Measurements from ENCODE around the gene NAV2. TPM values are rescaled to one million over a fixed set of nuclear protein-coding genes. Genes with fewer than 3 reads are reported as not detected.

The NAV2 gene
- total RNA-seq, 1 donor: 0.42 TPM

GRCh38 chr11:19679952-19680828, 32.4 kb upstream of the NAV2 start:
- Histone ChIP-seq H3K4me1 (ENCODE audit: insufficient read depth, low read length) (no peaks in the 10 kb centered on the region), H3K9me3 (ENCODE audit: low read depth, low read length) (no peaks in the 10 kb centered on the region), H3K27me3 (ENCODE audit: insufficient read depth, low read length) (no peaks in the 10 kb centered on the region), H3K4me3 (ENCODE audit: low read length) (no peak overlapping the region)

- Histone ChIP-seq H3K27me3 (ENCODE audit: insufficient read depth, low read length) (no peaks in the 10 kb centered on the region), H3K9me3 (ENCODE audit: low read depth, low read length) (no peaks in the 10 kb centered on the region), H3K4me1 (ENCODE audit: insufficient read depth, low read length) (no peaks in the 10 kb centered on the region), H3K4me3 (ENCODE audit: low read length) (no peak overlapping the region)
These were observed 31.7 kb upstream of the NAV2 start for GRCh38 chr11:19680829-19681368.

GRCh38 chr11:19683141-19683805, 29.4 kb upstream of the NAV2 start:
- Histone ChIP-seq H3K27me3 (ENCODE audit: insufficient read depth, low read length) (no peaks in the 10 kb centered on the region), H3K4me3 (ENCODE audit: low read length) (no peak overlapping the region), H3K4me1 (ENCODE audit: insufficient read depth, low read length) (no peaks in the 10 kb centered on the region), H3K9me3 (ENCODE audit: low read depth, low read length) (no peaks in the 10 kb centered on the region)

GRCh38 chr11:19683862-19684491, 28.7 kb upstream of the NAV2 start:
- no peak overlapping the region for H3K4me3 ChIP-seq (ENCODE audit: low read length)
- no peaks in the 10 kb centered on the region for H3K27me3 ChIP-seq (ENCODE audit: insufficient read depth, low read length)
- H3K9me3 ChIP-seq (ENCODE audit: low read depth, low read length): no peaks in the 10 kb centered on the region
- no peaks in the 10 kb centered on the region for H3K4me1 ChIP-seq (ENCODE audit: insufficient read depth, low read length)

GRCh38 chr11:19686234-19686633, 26.4 kb upstream of the NAV2 start:
- no peaks in the 10 kb centered on the region for H3K27me3 ChIP-seq (ENCODE audit: insufficient read depth, low read length)
- H3K4me3 ChIP-seq (ENCODE audit: low read length): no peak overlapping the region
- no peaks in the 10 kb centered on the region for H3K9me3 ChIP-seq (ENCODE audit: low read depth, low read length)
- no peaks in the 10 kb centered on the region for H3K4me1 ChIP-seq (ENCODE audit: insufficient read depth, low read length)

- H3K27me3 ChIP-seq (ENCODE audit: insufficient read depth, low read length): no peaks in the 10 kb centered on the region
- no peak overlapping the region for H3K4me3 ChIP-seq (ENCODE audit: low read length)
- H3K9me3 ChIP-seq (ENCODE audit: low read depth, low read length): no peaks in the 10 kb centered on the region
- no peaks in the 10 kb centered on the region for H3K4me1 ChIP-seq (ENCODE audit: insufficient read depth, low read length)
These were observed 25.2 kb upstream of the NAV2 start for GRCh38 chr11:19687392-19687791.

GRCh38 chr11:19689281-19690000, 23.2 kb upstream of the NAV2 start:
- Histone ChIP-seq H3K27me3 (ENCODE audit: insufficient read depth, low read length) (no peaks in the 10 kb centered on the region), H3K4me1 (ENCODE audit: insufficient read depth, low read length) (no peaks in the 10 kb centered on the region), H3K9me3 (ENCODE audit: low read depth, low read length) (no peaks in the 10 kb centered on the region), H3K4me3 (ENCODE audit: low read length) (no peak overlapping the region)

GRCh38 chr11:19690885-19691284, 21.8 kb upstream of the NAV2 start:
- Histone ChIP-seq H3K27me3 (ENCODE audit: insufficient read depth, low read length) (no peaks in the 10 kb centered on the region), H3K9me3 (ENCODE audit: low read depth, low read length) (no peaks in the 10 kb centered on the region), H3K4me1 (ENCODE audit: insufficient read depth, low read length) (no peaks in the 10 kb centered on the region), H3K4me3 (ENCODE audit: low read length) (no peak overlapping the region)

- H3K4me3 ChIP-seq (ENCODE audit: low read length): no peak overlapping the region
- H3K4me1 ChIP-seq (ENCODE audit: insufficient read depth, low read length): no peaks in the 10 kb centered on the region
- H3K9me3 ChIP-seq (ENCODE audit: low read depth, low read length): no peaks in the 10 kb centered on the region
- H3K27me3 ChIP-seq (ENCODE audit: insufficient read depth, low read length): no peaks in the 10 kb centered on the region
These were observed 20.7 kb upstream of the NAV2 start for GRCh38 chr11:19691815-19692500.

- no peaks in the 10 kb centered on the region for H3K4me1 ChIP-seq (ENCODE audit: insufficient read depth, low read length)
- no peak overlapping the region for H3K4me3 ChIP-seq (ENCODE audit: low read length)
- no peaks in the 10 kb centered on the region for H3K27me3 ChIP-seq (ENCODE audit: insufficient read depth, low read length)
- H3K9me3 ChIP-seq (ENCODE audit: low read depth, low read length): no peaks in the 10 kb centered on the region
These were observed 19.5 kb upstream of the NAV2 start for GRCh38 chr11:19693146-19693545.

GRCh38 chr11:19694796-19695345, 17.8 kb upstream of the NAV2 start:
- H3K9me3 ChIP-seq (ENCODE audit: low read depth, low read length): no peaks in the 10 kb centered on the region
- H3K4me1 ChIP-seq (ENCODE audit: insufficient read depth, low read length): no peaks in the 10 kb centered on the region
- no peak overlapping the region for H3K4me3 ChIP-seq (ENCODE audit: low read length)
- no peaks in the 10 kb centered on the region for H3K27me3 ChIP-seq (ENCODE audit: insufficient read depth, low read length)

GRCh38 chr11:19696073-19696472, 16.6 kb upstream of the NAV2 start:
- no peaks in the 10 kb centered on the region for H3K9me3 ChIP-seq (ENCODE audit: low read depth, low read length)
- no peak overlapping the region for H3K4me3 ChIP-seq (ENCODE audit: low read length)
- H3K4me1 ChIP-seq (ENCODE audit: insufficient read depth, low read length): no peaks in the 10 kb centered on the region
- no peaks in the 10 kb centered on the region for H3K27me3 ChIP-seq (ENCODE audit: insufficient read depth, low read length)

- no peaks in the 10 kb centered on the region for H3K9me3 ChIP-seq (ENCODE audit: low read depth, low read length)
- H3K4me1 ChIP-seq (ENCODE audit: insufficient read depth, low read length): no peaks in the 10 kb centered on the region
- peaks cover 2% of the 10 kb centered on the region for H3K27me3 ChIP-seq (ENCODE audit: insufficient read depth, low read length)
- H3K4me3 ChIP-seq (ENCODE audit: low read length): no peak overlapping the region
These were observed 15.7 kb upstream of the NAV2 start for GRCh38 chr11:19696904-19697303.

GRCh38 chr11:19697721-19698121, 14.9 kb upstream of the NAV2 start:
- Histone ChIP-seq H3K9me3 (ENCODE audit: low read depth, low read length) (no peaks in the 10 kb centered on the region), H3K27me3 (ENCODE audit: insufficient read depth, low read length) (peaks cover 3% of the 10 kb centered on the region), H3K4me3 (ENCODE audit: low read length) (no peak overlapping the region), H3K4me1 (ENCODE audit: insufficient read depth, low read length) (no peaks in the 10 kb centered on the region)

Measured in mononuclear cell (primary cell).